Stimulated activated CD8-positive, alpha-beta memory T cell treated with anti-CD3 and anti-CD28 coated beads, Interleukin-2, amount 100 ng/mL, for 48 hours (primary cell): Measurements from ENCODE around the gene CCL17.
"Not testable (repeated sequence)": the region's sequence is repeated elsewhere in the genome, so short reads cannot be mapped to it uniquely, and the experiment has no call there.

Experiments
- DNase-seq, 2 donors: peaks; one replicate each; pipeline ENCODE4 v3.0.0-alpha.2; 2020; ENCODE audit warnings: low read depth in 2 of 2

Gene CCL17

DNA sequence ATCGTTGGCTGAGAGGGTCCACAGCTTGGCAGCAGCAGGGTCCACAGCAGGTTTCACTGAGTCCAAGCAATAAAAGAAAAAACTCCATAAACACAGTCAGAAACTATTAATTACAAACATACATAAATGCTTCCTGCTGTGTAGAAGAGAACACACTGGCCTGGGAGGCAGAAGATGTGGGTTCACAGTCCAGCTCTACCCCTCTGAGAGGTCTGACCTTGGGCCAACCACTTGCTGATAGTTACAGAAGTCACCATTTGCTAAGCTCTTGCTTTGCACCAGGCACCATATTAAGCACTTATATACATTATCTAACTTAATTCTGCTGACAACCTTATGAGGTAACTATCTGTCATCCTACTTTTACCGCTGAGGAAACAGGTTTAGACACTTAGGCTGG is 27.9 kb downstream of the CCL17 start:
- no peak for DNase-seq

DNA sequence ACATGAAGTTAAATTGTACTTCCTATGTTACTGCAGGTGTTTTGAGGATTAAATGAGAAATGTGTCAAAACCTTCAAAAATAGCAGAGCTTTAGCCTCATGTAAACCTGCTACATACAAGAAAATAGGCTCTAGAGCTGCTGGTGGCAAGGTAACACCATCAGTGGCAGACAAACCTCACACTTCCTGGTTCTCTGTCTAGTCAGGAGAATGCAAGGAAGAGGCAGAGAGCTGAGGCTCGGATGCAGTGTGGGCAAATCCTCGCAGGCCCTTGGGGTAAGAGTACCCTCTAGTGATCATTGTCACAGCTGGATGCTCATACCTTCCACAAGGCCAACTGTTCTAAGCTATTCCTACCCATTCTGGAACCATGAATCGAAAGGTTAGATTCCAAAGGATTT is 28.4 kb downstream of the CCL17 start:
- no peak for DNase-seq

DNA sequence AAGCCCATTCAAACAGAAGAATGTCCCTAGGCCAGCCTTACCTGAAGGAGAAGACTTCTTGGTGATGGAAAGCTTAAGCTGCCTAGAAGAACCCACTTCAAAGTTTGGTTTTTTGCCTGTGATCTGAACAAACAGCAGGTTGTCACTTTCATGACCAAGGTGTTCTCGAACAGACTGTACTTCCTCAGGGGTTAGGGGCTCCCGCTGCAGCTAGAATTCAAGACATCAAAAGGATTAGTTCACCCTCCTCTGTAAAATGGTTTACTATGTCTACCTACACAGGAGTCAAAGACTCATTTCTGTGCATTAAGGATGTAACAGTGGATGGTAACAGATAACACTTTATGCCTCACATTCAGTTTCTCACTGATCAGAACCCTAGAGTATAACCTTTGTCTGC is 29.4 kb downstream of the CCL17 start:
- DNase-seq, result no peak

DNA sequence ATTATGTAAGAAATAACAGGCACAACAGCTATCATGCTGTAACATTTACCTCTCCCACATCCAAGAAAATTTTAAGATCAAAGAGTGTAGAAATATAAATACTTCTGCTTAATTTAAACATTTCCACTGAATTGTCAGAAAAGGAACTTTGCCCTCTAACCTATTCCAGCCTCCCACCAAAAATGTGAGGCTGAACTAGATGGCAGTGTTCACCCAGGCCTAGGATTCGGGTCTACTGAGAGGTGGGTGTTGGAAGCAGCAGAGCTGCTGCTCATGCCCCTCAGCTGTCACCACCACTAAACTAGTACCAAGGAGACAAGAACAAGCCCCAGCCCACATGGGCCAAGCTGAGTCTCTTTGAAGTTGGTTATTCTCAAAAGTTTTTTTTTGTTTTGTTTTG is 31.3 kb downstream of the CCL17 start:
- DNase-seq, result no peak

DNA sequence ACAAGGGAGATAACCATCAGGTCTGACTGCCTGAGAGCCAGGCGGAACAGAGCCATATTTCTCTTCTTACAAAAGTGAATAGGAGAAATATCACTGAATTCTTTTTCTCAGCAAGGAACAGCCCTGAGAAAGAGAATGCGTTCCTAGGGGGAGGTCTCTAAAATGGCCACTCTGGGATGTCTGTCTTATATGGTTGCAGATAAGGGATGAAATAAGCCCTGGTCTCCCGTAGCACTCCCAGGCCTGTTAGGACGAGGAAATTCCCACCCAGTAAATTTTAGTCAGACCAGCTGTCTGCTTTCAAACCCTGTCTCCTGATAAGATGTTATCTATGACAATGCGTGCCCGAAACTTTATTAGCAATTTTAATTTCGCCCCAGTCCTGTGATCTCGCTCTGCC is 35.4 kb downstream of the CCL17 start:
- DNase-seq, result not testable (repeated sequence)

DNA sequence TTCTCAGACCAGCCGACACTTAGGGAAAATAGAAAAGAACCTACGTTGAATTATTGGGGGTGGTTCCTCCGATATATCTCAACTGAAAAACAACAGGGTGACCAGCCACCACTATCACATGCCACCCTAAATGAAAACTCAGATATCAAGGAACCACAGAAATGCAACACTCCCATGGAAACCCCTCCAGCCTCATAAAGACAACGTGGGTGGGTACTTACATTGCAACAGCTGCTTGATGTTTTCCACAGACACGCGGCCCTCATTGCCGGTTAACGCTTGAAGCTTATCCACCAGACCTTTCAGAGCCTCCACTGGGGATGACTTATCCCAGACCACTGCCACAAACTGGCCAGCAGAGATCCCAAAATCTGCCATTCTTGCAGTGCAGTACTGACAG is 36.0 kb downstream of the CCL17 start:
- not testable (repeated sequence) for DNase-seq

DNA sequence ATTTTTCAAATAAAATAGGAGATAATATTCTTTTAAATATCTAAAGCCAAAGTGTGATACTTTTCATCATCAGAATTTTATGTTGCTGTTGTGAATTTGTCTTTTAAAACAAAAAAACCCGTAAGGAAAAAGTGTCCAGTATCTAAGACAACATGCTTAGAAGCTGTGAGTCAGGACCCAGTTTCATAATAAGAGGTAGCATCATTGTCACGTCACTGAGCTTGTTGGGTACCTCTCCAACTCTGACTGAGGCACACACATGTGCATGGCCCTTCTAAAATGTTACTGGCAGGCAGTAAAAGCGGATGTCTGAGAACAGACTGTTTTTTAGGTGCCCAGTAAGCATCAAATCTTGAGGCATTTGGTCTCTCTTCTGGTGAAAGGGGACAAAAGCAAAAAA is 40.1 kb downstream of the CCL17 start:
- no peak for DNase-seq

DNA sequence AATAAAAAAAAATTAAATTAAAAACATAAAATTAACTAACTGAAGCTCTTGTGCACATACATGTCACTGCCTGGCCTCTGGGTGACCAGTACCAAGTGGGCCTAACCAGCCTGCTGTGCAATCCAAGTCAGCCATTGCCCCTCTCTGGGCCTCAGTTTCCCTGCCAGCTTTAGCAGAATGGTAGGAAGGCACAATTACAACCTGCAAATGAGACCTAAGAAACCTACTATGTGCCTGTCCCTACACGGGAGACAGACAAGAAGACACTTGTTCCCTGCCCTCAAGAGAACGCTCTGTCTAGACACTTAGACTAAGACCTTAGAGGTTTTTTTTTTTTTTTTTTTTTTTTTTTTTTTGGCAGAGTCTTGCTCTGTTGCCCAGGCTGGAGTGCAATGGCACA is 40.9 kb downstream of the CCL17 start:
- no peak for DNase-seq

DNA sequence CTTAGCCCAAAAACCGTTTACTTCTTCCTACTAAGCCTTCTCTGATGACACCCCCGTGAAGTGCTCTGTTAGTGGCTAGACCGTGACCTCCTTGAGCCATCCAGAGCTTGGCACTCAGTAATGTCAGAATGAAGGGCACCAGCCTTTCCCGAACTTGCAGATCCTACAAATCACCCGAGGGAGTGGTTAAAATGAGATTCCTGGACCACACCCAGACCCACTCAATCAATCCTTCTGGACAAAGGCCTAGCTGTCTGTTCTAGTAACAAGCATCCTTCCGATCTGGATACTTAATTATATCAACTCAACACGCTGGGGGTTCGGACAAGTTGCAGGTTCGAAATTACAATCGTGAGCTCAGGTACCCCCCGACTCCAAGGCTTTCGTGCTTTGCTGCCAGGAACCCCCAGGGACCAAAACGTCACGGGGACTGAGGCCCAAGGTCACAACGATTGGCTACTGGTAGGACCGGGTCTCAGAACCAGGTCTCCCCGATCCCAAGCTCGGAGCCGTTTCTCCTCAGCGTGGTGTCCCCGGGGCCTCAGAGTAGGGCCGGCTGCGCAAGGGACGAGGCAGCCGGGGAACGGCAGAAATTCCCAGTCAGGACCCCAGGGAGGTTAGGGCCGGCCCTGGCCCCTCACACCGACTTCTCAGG is 42.1 kb downstream of the CCL17 start:
- no peak for DNase-seq

DNA sequence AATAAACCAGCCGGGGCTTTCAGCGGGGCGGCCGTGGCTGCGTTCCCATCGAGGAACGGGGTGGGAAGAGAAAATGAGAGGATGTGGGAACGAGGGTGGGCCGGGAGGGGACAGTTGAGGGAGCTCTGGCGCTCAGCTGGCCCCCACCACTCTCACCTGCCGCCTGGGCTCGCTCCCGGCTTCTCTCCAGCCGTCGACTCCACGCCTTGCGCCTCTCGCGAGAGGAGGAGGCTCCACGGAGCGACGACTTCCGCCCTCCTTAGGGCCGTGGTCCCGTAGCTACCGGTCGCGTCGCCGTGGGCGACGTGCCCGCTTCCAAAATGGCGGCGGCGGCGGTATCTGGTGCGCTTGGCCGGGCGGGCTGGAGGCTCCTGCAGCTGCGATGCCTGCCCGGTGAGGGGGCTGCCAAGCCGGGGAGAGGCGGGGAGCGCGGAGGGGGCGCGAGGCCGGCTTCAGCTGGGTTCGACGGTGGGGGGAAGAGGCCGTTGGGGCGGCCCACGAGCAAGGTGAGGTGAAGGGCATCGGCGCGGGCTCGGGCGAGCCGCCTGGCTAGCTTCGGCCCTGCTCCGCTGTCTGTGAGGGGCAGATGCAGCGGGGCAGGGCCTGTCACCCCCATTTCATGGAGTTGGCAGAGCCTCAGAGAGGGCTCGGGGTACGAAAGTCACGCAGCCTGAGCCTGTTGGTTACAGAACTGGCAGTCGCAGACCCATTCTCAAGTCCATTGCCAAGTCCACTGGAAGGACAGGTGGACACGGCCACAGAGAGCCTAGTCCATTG is 42.8 kb downstream of the CCL17 start, which contains the start of the genes CIAPIN1 and COQ9:
TSS of gene CIAPIN1 (minus strand) at position 200 of the 777 bp plus-strand sequence. CDS start 6,457 bp downstream, outside the sequence.
TSS of gene COQ9 (plus strand) at position 294 of the 777 bp plus-strand sequence. CDS start at position 321, 27 bp downstream.
- peak; percentile 87 for DNase-seq

DNA sequence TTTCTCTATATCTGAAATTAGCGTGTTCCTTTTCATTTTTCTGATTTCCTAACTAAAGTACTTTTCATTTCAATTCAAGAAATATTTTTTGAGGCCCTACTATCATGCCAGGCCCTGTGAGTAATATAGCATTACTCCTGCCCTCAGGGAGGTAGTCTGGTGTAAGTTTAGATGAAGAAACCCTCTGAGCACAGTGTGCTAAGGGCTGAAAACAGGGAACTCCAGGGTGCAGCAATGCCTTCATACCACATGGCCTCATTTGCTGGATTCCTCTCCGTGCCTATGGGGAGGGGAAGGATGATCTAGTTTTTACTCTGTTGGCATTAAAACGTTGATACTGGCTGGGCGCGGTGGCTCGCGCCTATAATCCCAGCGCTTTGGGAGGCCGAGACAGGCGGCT is 47.5 kb downstream of the CCL17 start:
- DNase-seq, result no peak

DNA sequence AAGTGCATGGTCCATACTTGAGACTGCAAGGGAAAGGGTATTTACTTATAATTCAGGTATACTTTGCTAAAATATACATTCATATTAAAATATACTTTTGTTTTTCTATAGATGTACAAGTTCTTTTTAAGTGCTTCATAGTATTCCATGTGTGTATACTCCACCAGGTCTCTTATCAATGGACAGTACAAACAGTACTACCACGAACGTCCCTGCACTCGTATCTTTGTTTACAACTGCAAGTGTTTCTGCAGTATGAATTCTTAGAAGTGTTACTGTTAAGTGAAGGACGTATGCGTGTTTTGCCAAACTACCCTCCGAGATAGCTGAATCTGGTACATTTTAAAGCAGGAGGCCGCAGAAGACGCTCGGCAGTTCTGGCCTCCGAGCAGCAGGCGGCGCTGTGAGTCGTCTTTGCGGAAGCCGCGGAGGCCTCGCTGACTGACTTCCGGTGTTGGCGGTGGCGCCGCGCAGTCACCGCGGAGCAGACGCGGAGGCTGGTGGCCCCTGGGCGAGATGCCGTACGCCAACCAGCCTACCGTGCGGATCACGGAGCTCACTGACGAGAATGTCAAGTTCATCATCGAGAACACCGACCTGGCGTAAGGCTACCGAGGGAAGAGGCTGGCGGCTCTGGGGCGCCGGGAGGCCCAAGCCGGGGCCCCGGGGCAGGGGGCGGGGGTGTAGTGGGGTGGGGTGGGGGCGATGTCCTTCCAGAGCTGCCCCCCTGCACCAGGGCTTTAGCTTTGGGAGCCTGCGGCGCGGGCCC is 57.8 kb downstream of the CCL17 start, which contains the start of gene POLR2C:
TSS of gene POLR2C (plus strand) at position 471 of the 769 bp plus-strand sequence. CDS start at position 517, 46 bp downstream.
- DNase-seq, result peak; percentile 86 to 91

DNA sequence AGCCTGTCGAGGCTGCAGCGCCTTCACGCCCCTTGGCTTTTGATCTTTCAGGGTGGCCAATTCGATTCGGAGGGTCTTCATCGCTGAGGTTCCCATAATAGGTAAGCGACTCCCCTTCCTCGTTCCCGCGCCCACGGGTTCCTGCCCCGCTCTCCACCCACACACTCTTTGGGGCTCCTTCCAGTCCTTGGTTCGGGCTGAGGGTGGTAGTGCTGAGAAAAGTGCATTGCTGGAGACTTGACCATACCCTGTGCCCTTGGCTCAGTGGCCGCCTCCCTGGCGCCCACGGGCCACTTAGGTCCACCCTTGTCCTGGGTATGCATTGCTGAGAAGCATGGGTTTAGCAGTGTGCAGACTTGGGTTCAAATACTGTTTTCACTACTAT is 58.4 kb downstream of the CCL17 start:
- no peak for DNase-seq

DNA sequence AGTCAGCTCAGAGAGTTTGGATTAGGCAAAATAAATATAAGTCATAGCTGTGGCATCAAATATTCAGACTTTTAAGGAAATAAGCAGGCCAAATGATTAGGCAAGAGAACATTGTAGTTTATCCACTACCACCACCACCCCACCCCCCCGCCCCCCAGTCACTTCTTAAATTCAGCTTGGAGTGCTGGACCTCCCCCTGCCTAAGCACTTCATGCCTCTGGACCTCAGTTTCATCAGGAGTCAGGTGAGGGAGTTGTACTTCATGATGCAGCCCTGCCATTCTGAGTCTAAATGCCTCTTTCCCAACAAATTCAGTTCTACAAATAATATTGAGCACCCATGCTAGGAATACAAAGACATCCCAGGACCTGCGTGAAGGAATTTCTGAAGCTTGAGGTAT is 60.0 kb downstream of the CCL17 start:
- no peak for DNase-seq
